Suprapubic skin (tissue), 4 donors: ENCODE results near the gene FAM118A.

Experiments used
- POLR2A ChIP-seq, 2 donors: fragments of 450-650 bp; IDR thresholded peaks; one replicate each; pipeline ENCODE4 v1.6.1; 2017; ENCODE audit warnings: antibody characterized with exemption in 2 of 2, mild to moderate bottlenecking in 2 of 2, moderate library complexity in 2 of 2
- POLR2AphosphoS5 ChIP-seq, 3 donors: sonication (generic); formaldehyde crosslinking; IDR thresholded peaks; one replicate each; pipeline ENCODE4 v1.6.1; 2017; ENCODE audit warnings: antibody characterized with exemption in 3 of 3
- TF ChIP-seq, protein P1 (sequence below), 2 donors: fragments of 200-600 bp in 1 of 2; fragments of 450-650 bp in 1 of 2; sonication (generic) in 1 of 2; IDR thresholded peaks; one replicate each; pipeline ENCODE4 v1.5.1; 2016 to 2019; ENCODE audit warnings: antibody characterized with exemption in 2 of 2, mild to moderate bottlenecking in 1 of 2, moderate library complexity in 1 of 2

DNA sequence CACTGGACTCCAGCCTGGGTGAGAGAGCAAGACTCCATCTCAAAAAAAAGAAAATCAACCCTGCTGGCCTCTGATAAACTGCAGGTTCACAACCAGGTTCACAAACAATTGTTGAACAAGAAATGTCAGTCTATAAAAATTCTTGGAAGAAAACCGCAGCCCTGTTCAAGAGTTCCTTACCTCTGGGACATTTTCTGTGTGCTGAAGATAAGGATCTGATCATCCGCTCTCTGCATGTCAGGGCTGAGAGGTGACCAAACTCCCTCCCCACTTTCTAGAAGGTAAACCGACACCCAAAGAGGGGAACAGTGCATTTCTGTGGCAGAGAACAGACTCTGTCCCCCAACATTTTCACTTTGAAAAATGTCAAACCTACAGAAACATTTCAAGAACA, 29.1 kb upstream of the FAM118A start:
- TF ChIP-seq, protein P1, sequence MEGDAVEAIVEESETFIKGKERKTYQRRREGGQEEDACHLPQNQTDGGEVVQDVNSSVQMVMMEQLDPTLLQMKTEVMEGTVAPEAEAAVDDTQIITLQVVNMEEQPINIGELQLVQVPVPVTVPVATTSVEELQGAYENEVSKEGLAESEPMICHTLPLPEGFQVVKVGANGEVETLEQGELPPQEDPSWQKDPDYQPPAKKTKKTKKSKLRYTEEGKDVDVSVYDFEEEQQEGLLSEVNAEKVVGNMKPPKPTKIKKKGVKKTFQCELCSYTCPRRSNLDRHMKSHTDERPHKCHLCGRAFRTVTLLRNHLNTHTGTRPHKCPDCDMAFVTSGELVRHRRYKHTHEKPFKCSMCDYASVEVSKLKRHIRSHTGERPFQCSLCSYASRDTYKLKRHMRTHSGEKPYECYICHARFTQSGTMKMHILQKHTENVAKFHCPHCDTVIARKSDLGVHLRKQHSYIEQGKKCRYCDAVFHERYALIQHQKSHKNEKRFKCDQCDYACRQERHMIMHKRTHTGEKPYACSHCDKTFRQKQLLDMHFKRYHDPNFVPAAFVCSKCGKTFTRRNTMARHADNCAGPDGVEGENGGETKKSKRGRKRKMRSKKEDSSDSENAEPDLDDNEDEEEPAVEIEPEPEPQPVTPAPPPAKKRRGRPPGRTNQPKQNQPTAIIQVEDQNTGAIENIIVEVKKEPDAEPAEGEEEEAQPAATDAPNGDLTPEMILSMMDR (IDR thresholded peaks at IDR 0.05), result no peak
- TF ChIP-seq POLR2AphosphoS5 (IDR thresholded peaks at IDR 0.05) (no peak), POLR2A (IDR thresholded peaks at IDR 0.05) (no peak)
